AG04450 (cell line): ENCODE data around the gene SARM1. TPM values are rescaled to one million over a fixed set of nuclear protein-coding genes. Genes with fewer than 3 reads are reported as not detected.

ENCODE experiments used
- CTCF ChIA-PET: fragments of 300-600, 350-600 bp; formaldehyde crosslinking; extraction: SDS; loops from one replicate; lab custom pipeline; 2022; ENCODE audit warnings: antibody characterized with exemption, inconsistent platforms; lab: Charles Lee
- POLR2A ChIA-PET: fragments of 350-600 bp; formaldehyde crosslinking; extraction: SDS; loops from one replicate; lab custom pipeline; 2021; ENCODE audit warnings: antibody characterized with exemption, inconsistent platforms; lab: Yijun Ruan, JAX
- DNase-seq: peaks from one replicate; pipeline ENCODE4 v3.0.0-alpha.2; 2011; ENCODE audit warnings: low read depth, low spot score
- H3K27ac ChIP-seq: one replicate; pipeline ENCODE4 v1.5.1; 2012; ENCODE audit warnings: low read depth, low read length, control low read depth
- H3K27me3 ChIP-seq: one replicate; pipeline ENCODE4 v1.6.0; 2012; ENCODE audit warnings: low read length; ENCODE audit not compliant: control insufficient read depth, insufficient read depth
- H3K4me3 ChIP-seq: 2 replicates; pipeline ENCODE4 v1.5.1; 2011; ENCODE audit warnings: mild to moderate bottlenecking, low read depth, low read length, control low read depth
- H3K9me3 ChIP-seq: 2 replicates; pipeline ENCODE4 v1.5.1; 2012; ENCODE audit warnings: low read length; ENCODE audit not compliant: control insufficient read depth, insufficient read depth
- polyA plus RNA-seq: library from polyadenylated mRNA; depleted of rRNA; stranded (reverse); fragments of >200 nt; gene quantifications from 2 replicates; pipeline ENCODE4 v1.2.3, GENCODE V29; 2011
- TF ChIP-seq, protein P1 (sequence below): IDR thresholded peaks from 2 replicates; pipeline ENCODE4 v1.5.1; 2011; ENCODE audit warnings: low read depth, low read length, control low read depth, inconsistent platforms

Gene SARM1
- polyA plus RNA-seq, 1 experiment = 6.2 TPM

DNA sequence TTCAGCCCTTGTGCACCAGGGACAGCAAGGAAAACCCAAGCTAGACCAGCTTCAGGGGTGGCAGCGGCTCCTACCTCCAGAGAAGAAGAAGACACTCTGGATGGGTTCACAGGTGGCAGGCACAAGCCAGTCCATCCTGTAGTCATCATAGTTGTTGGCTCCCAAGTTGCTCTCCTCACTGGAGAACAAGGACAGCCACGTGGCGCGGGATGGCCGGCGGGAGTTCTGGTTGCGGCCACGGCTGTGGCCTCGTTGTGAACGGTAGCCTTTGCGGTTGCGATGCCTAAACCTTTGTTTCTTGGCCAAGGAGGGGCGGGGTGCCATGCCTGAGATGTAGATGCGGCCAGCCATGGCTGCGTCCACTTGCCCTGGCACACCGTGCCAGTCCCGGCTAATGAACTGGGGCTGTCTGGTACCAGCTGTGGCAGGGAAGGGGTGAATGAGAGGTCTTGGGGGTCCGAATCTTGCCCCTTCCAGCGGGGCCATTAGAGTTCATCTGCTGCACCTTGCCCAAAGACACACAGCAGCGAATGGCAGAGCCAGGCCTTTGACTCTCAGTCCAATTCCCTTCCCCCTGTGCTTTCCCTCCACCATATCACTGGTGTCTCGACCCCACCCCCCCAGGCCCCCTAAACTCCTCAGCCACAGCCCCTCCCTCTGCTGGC, 3.7 kb upstream of the SARM1 start:
- POLR2A ChIA-PET = interaction anchor here (1.4 to 1.6 kb wide), 2 partner anchors 10 to 32 kb away, joined by 4 to 5 read pairs; partner anchors contain the start of genes IFT20, POLDIP2 and TNFAIP1
- Histone ChIP-seq H3K27ac (no peak overlapping the region), H3K4me3 (no peak overlapping the region), H3K27me3 (no peaks in the 10 kb centered on the region), H3K9me3 (no peaks in the 10 kb centered on the region; the same call in 1 of the 2 replicates)
- CTCF ChIA-PET = interaction anchor here (1.1 kb wide), 1 partner anchor 10 kb away, joined by 4 read pairs; the partner anchor contains the start of gene POLDIP2
- TF ChIP-seq, protein P1, sequence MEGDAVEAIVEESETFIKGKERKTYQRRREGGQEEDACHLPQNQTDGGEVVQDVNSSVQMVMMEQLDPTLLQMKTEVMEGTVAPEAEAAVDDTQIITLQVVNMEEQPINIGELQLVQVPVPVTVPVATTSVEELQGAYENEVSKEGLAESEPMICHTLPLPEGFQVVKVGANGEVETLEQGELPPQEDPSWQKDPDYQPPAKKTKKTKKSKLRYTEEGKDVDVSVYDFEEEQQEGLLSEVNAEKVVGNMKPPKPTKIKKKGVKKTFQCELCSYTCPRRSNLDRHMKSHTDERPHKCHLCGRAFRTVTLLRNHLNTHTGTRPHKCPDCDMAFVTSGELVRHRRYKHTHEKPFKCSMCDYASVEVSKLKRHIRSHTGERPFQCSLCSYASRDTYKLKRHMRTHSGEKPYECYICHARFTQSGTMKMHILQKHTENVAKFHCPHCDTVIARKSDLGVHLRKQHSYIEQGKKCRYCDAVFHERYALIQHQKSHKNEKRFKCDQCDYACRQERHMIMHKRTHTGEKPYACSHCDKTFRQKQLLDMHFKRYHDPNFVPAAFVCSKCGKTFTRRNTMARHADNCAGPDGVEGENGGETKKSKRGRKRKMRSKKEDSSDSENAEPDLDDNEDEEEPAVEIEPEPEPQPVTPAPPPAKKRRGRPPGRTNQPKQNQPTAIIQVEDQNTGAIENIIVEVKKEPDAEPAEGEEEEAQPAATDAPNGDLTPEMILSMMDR = no peak
- DNase-seq = no peak

DNA sequence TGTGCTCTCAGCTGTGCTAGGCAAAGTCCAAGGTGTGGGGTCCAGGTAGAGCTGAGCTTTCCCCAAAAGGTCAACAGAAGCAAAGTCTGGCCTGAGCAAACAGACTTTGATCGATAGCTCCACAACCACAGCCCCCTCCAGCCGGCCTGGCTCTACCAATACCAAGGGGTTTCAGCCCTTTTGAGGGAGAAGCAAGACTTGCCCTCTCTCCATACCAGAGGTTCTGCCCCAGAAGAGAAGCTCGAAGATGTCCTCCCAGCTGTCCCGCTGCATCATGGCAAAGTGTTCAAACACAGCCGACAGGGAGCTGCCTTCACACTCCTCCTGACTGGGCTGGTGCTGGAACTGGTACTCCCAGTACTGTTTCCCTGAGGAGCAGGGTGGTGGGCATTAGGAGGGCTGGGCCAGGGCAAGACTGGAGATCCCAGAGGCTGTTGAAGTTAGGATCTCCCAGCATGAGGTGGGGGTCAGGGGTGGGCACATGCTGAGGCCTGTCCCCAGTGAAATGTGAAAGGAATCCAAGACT, 3.1 kb upstream of the SARM1 start:
- Histone ChIP-seq H3K27me3 (no peaks in the 10 kb centered on the region), H3K27ac (no peak overlapping the region), H3K9me3 (no peaks in the 10 kb centered on the region; the same call in 1 of the 2 replicates), H3K4me3 (no peak overlapping the region)
- TF ChIP-seq, protein P1 = no peak
- DNase-seq = no peak
- ChIA-PET POLR2A (interaction anchor here (1.4 to 3.8 kb wide), 3 partner anchors 11 to 33 kb away, joined by 4 to 17 read pairs (median 5); partner anchors contain the start of genes IFT20, POLDIP2 and TNFAIP1), CTCF (interaction anchor here (0.7 kb wide), 1 partner anchor 8 kb away, joined by 3 read pairs; no protein-coding TSS in a partner anchor)

DNA sequence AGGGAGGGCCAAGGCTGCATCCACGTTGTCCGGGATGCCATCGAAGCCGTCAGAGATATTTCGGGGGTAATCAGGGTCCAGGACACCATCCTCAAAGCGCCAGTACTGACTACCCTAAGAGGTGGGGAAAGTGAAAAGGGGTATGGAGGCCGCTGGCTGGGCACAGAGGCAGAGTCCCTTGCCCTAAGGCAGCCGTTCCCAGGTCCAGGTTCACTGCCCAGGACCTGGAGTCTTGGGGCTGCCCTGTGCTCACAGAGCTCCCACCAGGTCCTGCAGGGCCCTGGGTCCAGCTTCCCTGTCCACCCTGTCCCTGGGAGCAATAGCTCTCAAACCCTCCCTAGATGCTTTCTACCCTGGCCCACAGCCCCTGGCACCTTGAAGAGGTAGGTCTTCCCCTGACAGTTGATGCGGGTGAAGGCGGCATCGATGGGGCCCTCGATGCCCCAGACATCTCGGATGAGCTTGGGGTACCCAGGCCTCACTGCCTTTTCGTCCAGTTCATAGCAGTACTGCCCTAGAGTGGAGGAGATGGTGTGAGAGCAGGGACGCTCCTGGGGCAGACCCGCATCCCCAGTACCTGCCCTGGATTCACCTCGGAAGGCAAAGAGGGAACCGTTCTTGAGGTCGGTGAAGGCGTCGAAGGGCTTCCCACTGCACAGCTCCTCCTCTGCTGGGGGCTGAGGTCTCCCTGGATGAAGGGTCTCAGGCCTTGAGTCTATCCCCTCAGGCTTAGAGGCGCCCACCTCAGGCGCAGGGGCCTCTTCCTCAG, 2.4 kb upstream of the SARM1 start:
- TF ChIP-seq, protein P1 = no peak
- ChIA-PET POLR2A (interaction anchor here (3.8 kb wide), 1 partner anchor 11 kb away, joined by 17 read pairs; the partner anchor contains the start of gene POLDIP2), CTCF (interaction anchor here (0.5 to 0.7 kb wide), 2 partner anchors 8 to 111 kb away, joined by 3 to 4 read pairs; no protein-coding TSS in a partner anchor)
- Histone ChIP-seq H3K27me3 (no peaks in the 10 kb centered on the region), H3K9me3 (no peaks in the 10 kb centered on the region; the same call in 1 of the 2 replicates), H3K27ac (no peak overlapping the region), H3K4me3 (no peak overlapping the region)
- DNase-seq = no peak

DNA sequence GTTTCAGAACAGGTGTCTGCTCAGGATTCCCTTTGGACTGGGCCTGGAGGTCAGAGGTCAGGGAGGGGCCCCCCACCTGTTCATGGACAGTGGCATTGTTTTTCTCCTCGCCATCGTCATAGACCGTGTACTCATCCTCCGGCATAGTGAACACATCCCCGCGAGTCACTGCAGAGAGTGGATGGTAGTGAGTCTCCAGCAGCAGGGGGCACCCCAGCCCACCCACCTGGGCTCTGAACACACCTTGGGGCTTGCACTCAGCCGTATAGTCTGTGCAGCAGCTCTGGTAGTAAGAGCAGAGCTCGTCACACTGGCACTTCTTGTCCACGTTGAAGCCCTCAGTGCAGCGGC, 1.8 kb upstream of the SARM1 start:
- TF ChIP-seq, protein P1 = no peak
- H3K27me3 ChIP-seq = no peaks in the 10 kb centered on the region
- CTCF ChIA-PET = interaction anchor here (1.4 kb wide), 1 partner anchor 47 kb away, joined by 4 read pairs; no protein-coding TSS in a partner anchor

More for the DNA sequence above, 1.8 kb upstream of the SARM1 start:
- no peak overlapping the region for H3K4me3 ChIP-seq
- POLR2A ChIA-PET = interaction anchor here (0.7 to 3.8 kb wide), 2 partner anchors 12 to 34 kb away, joined by 4 to 17 read pairs; partner anchors contain the start of genes IFT20, POLDIP2 and TNFAIP1
- no peak for DNase-seq
- H3K27ac ChIP-seq = no peak overlapping the region
- H3K9me3 ChIP-seq = no peaks in the 10 kb centered on the region; the same call in 1 of the 2 replicates
